Liver (tissue), 3 donors: Measurements from ENCODE around the gene ADGRD1.

ENCODE experiments used
- CTCF ChIP-seq: fragments of 150-350 bp; IDR thresholded peaks from 2 replicates; pipeline ENCODE4 v1.5.1; 2017; ENCODE audit warnings: improper control_type of control experiment, low read depth, low read length; ENCODE audit not compliant: missing input control
- RAD21 ChIP-seq, 2 donors: IDR thresholded peaks; 2 replicates each; pipeline ENCODE4 v1.6.1; 2016; ENCODE audit warnings: antibody characterized with exemption in 2 of 2, mild to moderate bottlenecking in 2 of 2
- TF ChIP-seq, protein P1 (sequence below): IDR thresholded peaks from 2 replicates; pipeline ENCODE4 v1.6.1; 2016; ENCODE audit warnings: antibody characterized with exemption
- TF ChIP-seq, protein P2 (sequence below): IDR thresholded peaks from 2 replicates; pipeline ENCODE4 v1.6.1; 2016; ENCODE audit warnings: antibody characterized with exemption
- donor health status: healthy.
- donor health status: healthy.

GRCh38 chr12:131006036-131006735, 52.5 kb downstream of the ADGRD1 start:
- TF ChIP-seq CTCF (no peak), RAD21 (IDR thresholded peaks at IDR 0.05) (no peak)
- TF ChIP-seq, protein P1, sequence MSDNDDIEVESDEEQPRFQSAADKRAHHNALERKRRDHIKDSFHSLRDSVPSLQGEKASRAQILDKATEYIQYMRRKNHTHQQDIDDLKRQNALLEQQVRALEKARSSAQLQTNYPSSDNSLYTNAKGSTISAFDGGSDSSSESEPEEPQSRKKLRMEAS = no peak
- TF ChIP-seq, protein P2, sequence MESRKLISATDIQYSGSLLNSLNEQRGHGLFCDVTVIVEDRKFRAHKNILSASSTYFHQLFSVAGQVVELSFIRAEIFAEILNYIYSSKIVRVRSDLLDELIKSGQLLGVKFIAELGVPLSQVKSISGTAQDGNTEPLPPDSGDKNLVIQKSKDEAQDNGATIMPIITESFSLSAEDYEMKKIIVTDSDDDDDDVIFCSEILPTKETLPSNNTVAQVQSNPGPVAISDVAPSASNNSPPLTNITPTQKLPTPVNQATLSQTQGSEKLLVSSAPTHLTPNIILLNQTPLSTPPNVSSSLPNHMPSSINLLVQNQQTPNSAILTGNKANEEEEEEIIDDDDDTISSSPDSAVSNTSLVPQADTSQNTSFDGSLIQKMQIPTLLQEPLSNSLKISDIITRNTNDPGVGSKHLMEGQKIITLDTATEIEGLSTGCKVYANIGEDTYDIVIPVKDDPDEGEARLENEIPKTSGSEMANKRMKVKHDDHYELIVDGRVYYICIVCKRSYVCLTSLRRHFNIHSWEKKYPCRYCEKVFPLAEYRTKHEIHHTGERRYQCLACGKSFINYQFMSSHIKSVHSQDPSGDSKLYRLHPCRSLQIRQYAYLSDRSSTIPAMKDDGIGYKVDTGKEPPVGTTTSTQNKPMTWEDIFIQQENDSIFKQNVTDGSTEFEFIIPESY = no peak
